ENCODE data around the gene AGER.
A peak's percentile ranks its signal among the peaks of the same experiment; 100 is the strongest.

AGER gene

GRCh38 chr6:32163559-32164258, 20.3 kb downstream of the AGER start:
- no peaks in the 10 kb centered on the region for H3K4me1 Mint-ChIP-seq (ENCODE audit: low read depth)
- peaks cover 12% of the 10 kb centered on the region for H3K36me3 Mint-ChIP-seq (ENCODE audit: low read depth)
- no peak overlapping the region for H3K27ac Mint-ChIP-seq
- DNase-seq (ENCODE audit: low spot score), result no peak
- no peaks in the 10 kb centered on the region for H3K9me3 Mint-ChIP-seq
- H3K4me3 Mint-ChIP-seq, result no peak overlapping the region
- no peaks in the 10 kb centered on the region for H3K27me3 Mint-ChIP-seq (ENCODE audit: low read depth)

GRCh38 chr6:32158052-32158451, 26.0 kb downstream of the AGER start:
- Mint-ChIP-seq H3K27ac (no peak overlapping the region), H3K4me3 (no peak overlapping the region), H3K36me3 (ENCODE audit: low read depth) (peaks cover 3% of the 10 kb centered on the region), H3K4me1 (ENCODE audit: low read depth) (peaks cover 16% of the 10 kb centered on the region), H3K27me3 (ENCODE audit: low read depth) (peaks cover 7% of the 10 kb centered on the region), H3K9me3 (no peaks in the 10 kb centered on the region)
- no peak for DNase-seq (ENCODE audit: low spot score)

- peaks cover 3% of the 10 kb centered on the region for H3K36me3 Mint-ChIP-seq (ENCODE audit: low read depth)
Measured at GRCh38 chr6:32156891-32157290, 27.2 kb downstream of the AGER start.

GRCh38 chr6:32154514-32155161, 29.4 kb downstream of the AGER start:
- peak; percentile 56 for DNase-seq (ENCODE audit: low spot score)
- peaks cover 31% of the 10 kb centered on the region for H3K27me3 Mint-ChIP-seq (ENCODE audit: low read depth)

More at GRCh38 chr6:32156891-32157290, 27.2 kb downstream of the AGER start:
- Mint-ChIP-seq H3K27ac (no peak overlapping the region), H3K9me3 (no peaks in the 10 kb centered on the region), H3K4me1 (ENCODE audit: low read depth) (peaks cover 19% of the 10 kb centered on the region), H3K27me3 (ENCODE audit: low read depth) (peaks cover 16% of the 10 kb centered on the region), H3K4me3 (no peak overlapping the region)
- no peak for DNase-seq (ENCODE audit: low spot score)

GRCh38 chr6:32153564-32154513, 30.2 kb downstream of the AGER start, which contains the start of gene PPT2:
PPT2 (plus strand) TSS chr6:32154141; CDS start chr6:32154595, 454 bp downstream.
- peaks cover 3% of the 10 kb centered on the region for H3K36me3 Mint-ChIP-seq (ENCODE audit: low read depth)
- peaks cover 36% of the 10 kb centered on the region for H3K27me3 Mint-ChIP-seq (ENCODE audit: low read depth)
- peaks cover 24% of the 10 kb centered on the region for H3K4me1 Mint-ChIP-seq (ENCODE audit: low read depth)
- DNase-seq (ENCODE audit: low spot score), result peak; percentile 59
- H3K4me3 Mint-ChIP-seq, result peak within 1 kb of the TSS; percentile 99
- no peaks in the 10 kb centered on the region for H3K9me3 Mint-ChIP-seq
- peak within 1 kb of the TSS; percentile 92 for H3K27ac Mint-ChIP-seq

More at GRCh38 chr6:32154514-32155161, 29.4 kb downstream of the AGER start:
- no peaks in the 10 kb centered on the region for H3K9me3 Mint-ChIP-seq
- H3K36me3 Mint-ChIP-seq (ENCODE audit: low read depth), result peaks cover 3% of the 10 kb centered on the region
- peak overlapping the region; percentile 92 for H3K27ac Mint-ChIP-seq
- H3K4me3 Mint-ChIP-seq, result peak overlapping the region; percentile 99
- H3K4me1 Mint-ChIP-seq (ENCODE audit: low read depth), result peaks cover 21% of the 10 kb centered on the region

- DNase-seq (ENCODE audit: low spot score), result no peak
- Mint-ChIP-seq H3K4me3 (peak overlapping the region; percentile 57), H3K9me3 (no peaks in the 10 kb centered on the region), H3K36me3 (ENCODE audit: low read depth) (peaks cover 3% of the 10 kb centered on the region), H3K27ac (no peak overlapping the region), H3K4me1 (ENCODE audit: low read depth) (peaks cover 28% of the 10 kb centered on the region), H3K27me3 (ENCODE audit: low read depth) (peaks cover 45% of the 10 kb centered on the region)
Measured at GRCh38 chr6:32152769-32153563, 31.1 kb downstream of the AGER start.

GRCh38 chr6:32151863-32152768, 31.9 kb downstream of the AGER start, which contains the start of gene PRRT1:
PRRT1 (minus strand) TSS chr6:32151939; CDS start chr6:32151827, 112 bp downstream.
- peak within 1 kb of the TSS; percentile 57 for H3K4me3 Mint-ChIP-seq
- peaks cover 32% of the 10 kb centered on the region for H3K4me1 Mint-ChIP-seq (ENCODE audit: low read depth)
- no peak within 1 kb of the TSS for H3K27ac Mint-ChIP-seq
- no peaks in the 10 kb centered on the region for H3K9me3 Mint-ChIP-seq
- DNase-seq (ENCODE audit: low spot score), result no peak
- peaks cover 53% of the 10 kb centered on the region for H3K27me3 Mint-ChIP-seq (ENCODE audit: low read depth)
- H3K36me3 Mint-ChIP-seq (ENCODE audit: low read depth), result no peaks in the 10 kb centered on the region

- H3K9me3 Mint-ChIP-seq, result no peaks in the 10 kb centered on the region
- H3K27ac Mint-ChIP-seq, result no peak overlapping the region
- no peak overlapping the region for H3K4me3 Mint-ChIP-seq
- no peak for DNase-seq (ENCODE audit: low spot score)
- H3K36me3 Mint-ChIP-seq (ENCODE audit: low read depth), result no peaks in the 10 kb centered on the region
- H3K27me3 Mint-ChIP-seq (ENCODE audit: low read depth), result peaks cover 61% of the 10 kb centered on the region
- H3K4me1 Mint-ChIP-seq (ENCODE audit: low read depth), result peaks cover 32% of the 10 kb centered on the region
Measured at GRCh38 chr6:32151181-32151862, 32.7 kb downstream of the AGER start.

GRCh38 chr6:32149932-32150870, 33.9 kb downstream of the AGER start:
- Mint-ChIP-seq H3K27ac (no peak overlapping the region), H3K4me3 (no peak overlapping the region), H3K4me1 (ENCODE audit: low read depth) (peaks cover 28% of the 10 kb centered on the region), H3K27me3 (ENCODE audit: low read depth) (peaks cover 69% of the 10 kb centered on the region), H3K36me3 (ENCODE audit: low read depth) (no peaks in the 10 kb centered on the region), H3K9me3 (no peaks in the 10 kb centered on the region)
- DNase-seq (ENCODE audit: low spot score), result no peak

- DNase-seq (ENCODE audit: low spot score), result no peak
- H3K27me3 Mint-ChIP-seq (ENCODE audit: low read depth), result peaks cover 70% of the 10 kb centered on the region
- no peaks in the 10 kb centered on the region for H3K36me3 Mint-ChIP-seq (ENCODE audit: low read depth)
- H3K4me1 Mint-ChIP-seq (ENCODE audit: low read depth), result peaks cover 21% of the 10 kb centered on the region
- H3K9me3 Mint-ChIP-seq, result no peaks in the 10 kb centered on the region
- peak overlapping the region; percentile 29 for H3K27ac Mint-ChIP-seq
- peak overlapping the region; percentile 79 for H3K4me3 Mint-ChIP-seq
Measured at GRCh38 chr6:32149092-32149755, 34.8 kb downstream of the AGER start.

Measured in T-helper 2 cell treated with Interferon-gamma antibody and Interleukin-4, amounts not matched to agents 5 μg/mL and 100 μg/mL, for 36 hours (primary cell).